ENCODE results near the gene FAM118A.

DNA sequence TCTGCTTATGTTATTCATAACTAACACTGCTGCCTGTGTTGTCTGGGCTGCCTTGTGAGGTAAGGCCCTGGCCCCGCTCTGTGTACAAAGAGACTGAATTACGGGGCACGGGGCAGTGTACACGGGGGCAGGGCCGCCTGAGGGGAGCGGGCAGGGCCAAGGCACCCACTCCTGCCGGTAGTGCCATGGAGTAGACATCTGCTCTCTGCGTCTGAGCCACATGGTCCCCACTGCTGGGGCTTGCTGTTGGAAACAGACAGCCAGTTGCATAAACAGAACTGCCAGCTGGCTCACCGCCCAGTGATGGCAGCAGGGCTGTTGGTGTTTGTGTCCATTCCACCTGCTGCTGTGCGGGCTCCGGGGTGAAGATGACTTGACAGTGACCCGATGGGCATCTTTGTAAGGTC, 19.8 kb downstream of the FAM118A start:
- TF ChIP-seq, protein P1, sequence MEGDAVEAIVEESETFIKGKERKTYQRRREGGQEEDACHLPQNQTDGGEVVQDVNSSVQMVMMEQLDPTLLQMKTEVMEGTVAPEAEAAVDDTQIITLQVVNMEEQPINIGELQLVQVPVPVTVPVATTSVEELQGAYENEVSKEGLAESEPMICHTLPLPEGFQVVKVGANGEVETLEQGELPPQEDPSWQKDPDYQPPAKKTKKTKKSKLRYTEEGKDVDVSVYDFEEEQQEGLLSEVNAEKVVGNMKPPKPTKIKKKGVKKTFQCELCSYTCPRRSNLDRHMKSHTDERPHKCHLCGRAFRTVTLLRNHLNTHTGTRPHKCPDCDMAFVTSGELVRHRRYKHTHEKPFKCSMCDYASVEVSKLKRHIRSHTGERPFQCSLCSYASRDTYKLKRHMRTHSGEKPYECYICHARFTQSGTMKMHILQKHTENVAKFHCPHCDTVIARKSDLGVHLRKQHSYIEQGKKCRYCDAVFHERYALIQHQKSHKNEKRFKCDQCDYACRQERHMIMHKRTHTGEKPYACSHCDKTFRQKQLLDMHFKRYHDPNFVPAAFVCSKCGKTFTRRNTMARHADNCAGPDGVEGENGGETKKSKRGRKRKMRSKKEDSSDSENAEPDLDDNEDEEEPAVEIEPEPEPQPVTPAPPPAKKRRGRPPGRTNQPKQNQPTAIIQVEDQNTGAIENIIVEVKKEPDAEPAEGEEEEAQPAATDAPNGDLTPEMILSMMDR (IDR thresholded peaks at IDR 0.05): no peak
- TF ChIP-seq ZFX (IDR thresholded peaks at IDR 0.05; ENCODE audit: borderline replicate concordance): no peak
